Gastroesophageal sphincter (tissue), 3 donors: ENCODE results near the gene KRT35.

Source experiments
- EP300 ChIP-seq: sonication (generic); formaldehyde crosslinking; IDR thresholded peaks from one replicate; pipeline ENCODE4 v1.6.1; 2017; ENCODE audit warnings: antibody characterized with exemption, mild to moderate bottlenecking
- POLR2A ChIP-seq, 2 donors: fragments of 450-650 bp; IDR thresholded peaks; one replicate each; pipeline ENCODE4 v1.6.1; 2017; ENCODE audit warnings: antibody characterized with exemption in 2 of 2, mild to moderate bottlenecking in 2 of 2, moderate library complexity in 1 of 2
- POLR2AphosphoS5 ChIP-seq: sonication (generic); formaldehyde crosslinking; IDR thresholded peaks from one replicate; pipeline ENCODE4 v1.6.1; 2017; ENCODE audit warnings: antibody characterized with exemption
- TF ChIP-seq, protein P1 (sequence below), 4 experiments: fragments of 200-600 bp in 2 of 4; fragments of 450-650 bp in 2 of 4; sonication (generic) in 1 of 4; IDR thresholded peaks; one replicate each; pipeline ENCODE4 v1.5.1; 2017 to 2019; ENCODE audit warnings: antibody characterized with exemption in 4 of 4, mild to moderate bottlenecking in 2 of 4, moderate library complexity in 2 of 4

DNA sequence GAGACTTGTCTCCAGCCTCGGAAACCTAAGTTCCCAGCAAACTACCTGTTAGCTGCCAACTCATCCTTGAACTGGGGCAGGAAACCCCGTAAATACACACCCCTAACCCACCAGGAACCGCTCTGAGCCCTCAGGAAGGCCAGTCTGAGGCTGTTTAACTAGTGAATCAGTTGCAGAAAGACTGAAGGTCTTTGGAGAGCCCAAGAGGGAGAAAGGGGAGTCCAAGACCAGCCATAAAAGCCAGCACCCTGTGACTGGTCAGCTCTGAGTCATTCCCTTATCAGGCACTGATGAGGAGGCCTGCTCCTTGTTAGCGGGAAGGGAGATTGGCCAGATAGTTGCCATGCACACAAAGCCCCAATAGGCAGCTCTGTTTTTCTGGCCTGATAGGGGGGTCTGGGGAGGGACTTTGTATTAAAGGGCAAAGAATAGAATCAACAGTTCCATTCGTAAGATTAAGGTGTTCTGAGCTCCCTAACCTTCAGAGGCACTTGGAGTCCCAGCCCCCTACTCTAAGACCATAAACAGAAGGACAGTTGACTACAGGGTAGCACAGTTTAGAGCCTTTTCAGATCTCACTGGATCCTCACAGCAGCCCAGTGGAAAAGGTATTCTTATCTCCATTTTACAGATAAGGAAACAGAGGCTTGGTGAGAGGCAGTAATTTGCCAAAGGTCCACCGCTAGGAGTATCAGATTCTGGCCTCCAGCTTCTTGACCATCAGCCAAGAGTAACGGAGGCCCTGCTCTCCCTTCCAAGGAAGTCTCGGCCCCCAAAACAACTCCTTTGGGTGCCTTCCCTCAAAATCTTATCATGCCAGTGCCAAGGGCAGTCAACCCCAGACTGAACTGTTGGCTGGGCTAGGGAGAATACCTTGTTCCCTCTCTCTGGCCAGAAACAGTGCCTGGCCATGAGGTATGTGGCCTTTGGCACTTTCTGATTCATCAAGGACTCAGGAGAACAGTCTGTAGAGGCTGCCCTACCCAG, 49.4 kb upstream of the KRT35 start:
- TF ChIP-seq, protein P1, sequence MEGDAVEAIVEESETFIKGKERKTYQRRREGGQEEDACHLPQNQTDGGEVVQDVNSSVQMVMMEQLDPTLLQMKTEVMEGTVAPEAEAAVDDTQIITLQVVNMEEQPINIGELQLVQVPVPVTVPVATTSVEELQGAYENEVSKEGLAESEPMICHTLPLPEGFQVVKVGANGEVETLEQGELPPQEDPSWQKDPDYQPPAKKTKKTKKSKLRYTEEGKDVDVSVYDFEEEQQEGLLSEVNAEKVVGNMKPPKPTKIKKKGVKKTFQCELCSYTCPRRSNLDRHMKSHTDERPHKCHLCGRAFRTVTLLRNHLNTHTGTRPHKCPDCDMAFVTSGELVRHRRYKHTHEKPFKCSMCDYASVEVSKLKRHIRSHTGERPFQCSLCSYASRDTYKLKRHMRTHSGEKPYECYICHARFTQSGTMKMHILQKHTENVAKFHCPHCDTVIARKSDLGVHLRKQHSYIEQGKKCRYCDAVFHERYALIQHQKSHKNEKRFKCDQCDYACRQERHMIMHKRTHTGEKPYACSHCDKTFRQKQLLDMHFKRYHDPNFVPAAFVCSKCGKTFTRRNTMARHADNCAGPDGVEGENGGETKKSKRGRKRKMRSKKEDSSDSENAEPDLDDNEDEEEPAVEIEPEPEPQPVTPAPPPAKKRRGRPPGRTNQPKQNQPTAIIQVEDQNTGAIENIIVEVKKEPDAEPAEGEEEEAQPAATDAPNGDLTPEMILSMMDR (IDR thresholded peaks at IDR 0.05), result no peak
- TF ChIP-seq POLR2A (IDR thresholded peaks at IDR 0.05) (no peak), POLR2AphosphoS5 (no peak), EP300 (no peak)
